BLaER1 treated with 17β-estradiol and CSF1 and Interleukin-3, amounts not matched to agents 10 nM and 100 nM (cell line): ENCODE data around the gene MRTFA.
"Not testable (repeated sequence)": the region's sequence is repeated elsewhere in the genome, so short reads cannot be mapped to it uniquely, and the experiment has no call there.

Source experiments
- H3K27ac ChIP-seq, 11 experiments: shearing (Covaris generic); formaldehyde crosslinking; 2 replicates each; pipeline ENCODE4 v1.8.1; 2022
- H3K27me3 ChIP-seq, 11 experiments: shearing (Covaris generic); formaldehyde crosslinking; 2 replicates each; pipeline ENCODE4 v1.8.1; 2022
- H3K36me3 ChIP-seq, 11 experiments: shearing (Covaris generic); formaldehyde crosslinking; 2 replicates each; pipeline ENCODE4 v1.8.1; 2022
- H3K4me1 ChIP-seq, 10 experiments: shearing (Covaris generic); formaldehyde crosslinking; 2 replicates each; pipeline ENCODE4 v1.8.1; 2022
- H3K4me2 ChIP-seq, 11 experiments: shearing (Covaris generic); formaldehyde crosslinking; 2 replicates each; pipeline ENCODE4 v1.8.1; 2022
- H3K4me3 ChIP-seq, 10 experiments: shearing (Covaris generic); formaldehyde crosslinking; 2 replicates each; pipeline ENCODE4 v1.8.1; 2022
- H3K9ac ChIP-seq, 11 experiments: shearing (Covaris generic); formaldehyde crosslinking; 2 replicates each; pipeline ENCODE4 v1.8.1; 2022
- H3K9me3 ChIP-seq, 11 experiments: shearing (Covaris generic); formaldehyde crosslinking; replicated peaks in 1 of 11; 2 replicates each; pipeline ENCODE4 v1.8.1; 2022
- H4K20me1 ChIP-seq, 11 experiments: shearing (Covaris generic); formaldehyde crosslinking; 2 replicates each; pipeline ENCODE4 v1.8.1; 2022
- Cebpa-rat ChIP-seq, 11 experiments: shearing (Covaris generic); IDR thresholded peaks; 2 replicates each; pipeline ENCODE4 v1.8.1; 2022

MRTFA gene

DNA sequence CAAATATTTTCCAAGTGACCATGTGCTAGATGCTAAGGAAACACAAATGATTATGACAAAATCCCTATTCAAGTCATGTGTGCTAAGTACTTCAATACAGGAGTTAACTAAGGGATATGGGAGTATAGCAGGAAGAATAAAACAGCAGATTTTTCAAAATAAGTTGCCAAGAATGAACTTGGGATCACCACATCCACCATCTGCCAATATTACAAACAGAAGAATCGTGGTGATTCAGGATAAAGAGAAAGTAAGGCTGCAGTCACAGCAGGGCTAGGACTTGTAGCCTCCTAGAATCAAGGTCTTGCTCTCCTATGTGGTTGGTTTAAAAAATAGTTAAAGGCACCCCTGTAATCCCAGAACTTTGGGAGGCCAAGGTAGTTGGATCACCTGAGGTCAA is 34.3 kb downstream of the MRTFA start:
- no peaks in the 10 kb centered on the region for H3K27me3 ChIP-seq
- no peak overlapping the region for H3K9ac ChIP-seq
- no peak for TF ChIP-seq Cebpa-rat (IDR thresholded peaks at IDR 0.05)
- no peaks in the 10 kb centered on the region for H3K9me3 ChIP-seq
- H3K4me3 ChIP-seq = no peak overlapping the region
- H3K4me2 ChIP-seq = no peak overlapping the region
- no peak overlapping the region for H3K27ac ChIP-seq
- peaks cover 33 to 100% (median 78%) of the 10 kb centered on the region in 11 experiments; a peak in 18 of 22 replicates for H4K20me1 ChIP-seq
- H3K4me1 ChIP-seq = peaks cover 0 to 60% (median 2%) of the 10 kb centered on the region in 10 experiments; a peak in 6 of 20 replicates
- H3K36me3 ChIP-seq = peaks cover 0 to 8% (median 0%) of the 10 kb centered on the region in 11 experiments; a peak in 1 of 22 replicates

DNA sequence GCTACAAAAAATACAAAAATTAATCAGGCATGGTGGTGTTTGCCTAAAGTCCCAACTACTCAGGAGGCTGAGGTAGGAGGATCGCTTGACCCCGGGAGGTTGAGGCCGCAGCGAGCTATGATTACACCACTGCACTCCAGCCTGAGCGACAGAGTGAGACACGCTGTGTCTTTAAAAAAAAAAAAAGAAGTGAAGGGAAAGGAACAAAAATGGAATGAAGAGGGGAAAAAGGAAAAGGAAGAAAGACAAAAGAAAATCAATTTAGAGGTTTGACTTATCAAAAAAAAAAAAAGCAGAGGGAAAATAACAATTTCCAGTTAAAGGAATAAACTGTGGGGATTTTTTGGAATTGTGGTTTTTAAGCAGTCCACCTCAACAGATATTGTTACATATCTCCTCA is 36.8 kb downstream of the MRTFA start:
- peaks cover 12 to 70% (median 20%) of the 10 kb centered on the region in 10 experiments; a peak in 19 of 20 replicates for H3K4me1 ChIP-seq
- H3K27ac ChIP-seq = no peak overlapping the region
- no peaks in the 10 kb centered on the region for H3K27me3 ChIP-seq
- H3K4me2 ChIP-seq = peak overlapping the region in 2 of 11 experiments; percentile 10 to 49; a peak in 2 of 22 replicates
- H3K36me3 ChIP-seq = 0 out of 22 replicates have a peak, but pooled peaks cover 0 to 2% (median 0%) of the 10 kb centered on the region in 11 experiments
- no peaks in the 10 kb centered on the region for H3K9me3 ChIP-seq
- H3K9ac ChIP-seq = no peak overlapping the region
- no peak for TF ChIP-seq Cebpa-rat (IDR thresholded peaks at IDR 0.05)
- H4K20me1 ChIP-seq = peaks cover 28 to 100% (median 79%) of the 10 kb centered on the region in 11 experiments; a peak in 18 of 22 replicates
- no peak overlapping the region for H3K4me3 ChIP-seq

DNA sequence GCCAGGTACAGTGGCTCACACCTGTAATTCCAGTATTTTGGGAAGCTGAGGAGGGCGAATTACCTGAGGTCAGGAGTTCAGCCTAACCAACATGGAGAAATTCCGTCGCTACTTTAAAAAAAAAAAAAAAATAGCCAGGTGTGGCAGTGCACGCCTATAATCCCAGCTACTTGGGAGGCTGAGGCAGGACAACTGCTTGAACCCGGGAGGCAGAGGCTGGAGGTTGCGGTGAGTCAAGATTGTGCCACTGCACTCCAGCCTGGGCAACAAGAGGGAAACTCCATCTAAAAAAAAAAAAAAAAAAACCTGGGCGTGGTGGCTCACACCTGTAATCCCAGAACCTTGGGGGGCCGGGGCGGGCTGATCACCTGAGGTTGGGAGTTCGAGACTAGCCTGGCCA is 37.8 kb downstream of the MRTFA start:
- H3K4me3 ChIP-seq, H3K27ac ChIP-seq, H3K9me3 ChIP-seq, H3K36me3 ChIP-seq, H3K27me3 ChIP-seq, H3K4me2 ChIP-seq, H3K9ac ChIP-seq: not testable (repeated sequence)
- peaks cover 12 to 80% (median 21%) of the 10 kb centered on the region in 10 experiments; a peak in 19 of 20 replicates for H3K4me1 ChIP-seq
- H4K20me1 ChIP-seq = peaks cover 33 to 100% (median 77%) of the 10 kb centered on the region in 11 experiments; a peak in 19 of 22 replicates

DNA sequence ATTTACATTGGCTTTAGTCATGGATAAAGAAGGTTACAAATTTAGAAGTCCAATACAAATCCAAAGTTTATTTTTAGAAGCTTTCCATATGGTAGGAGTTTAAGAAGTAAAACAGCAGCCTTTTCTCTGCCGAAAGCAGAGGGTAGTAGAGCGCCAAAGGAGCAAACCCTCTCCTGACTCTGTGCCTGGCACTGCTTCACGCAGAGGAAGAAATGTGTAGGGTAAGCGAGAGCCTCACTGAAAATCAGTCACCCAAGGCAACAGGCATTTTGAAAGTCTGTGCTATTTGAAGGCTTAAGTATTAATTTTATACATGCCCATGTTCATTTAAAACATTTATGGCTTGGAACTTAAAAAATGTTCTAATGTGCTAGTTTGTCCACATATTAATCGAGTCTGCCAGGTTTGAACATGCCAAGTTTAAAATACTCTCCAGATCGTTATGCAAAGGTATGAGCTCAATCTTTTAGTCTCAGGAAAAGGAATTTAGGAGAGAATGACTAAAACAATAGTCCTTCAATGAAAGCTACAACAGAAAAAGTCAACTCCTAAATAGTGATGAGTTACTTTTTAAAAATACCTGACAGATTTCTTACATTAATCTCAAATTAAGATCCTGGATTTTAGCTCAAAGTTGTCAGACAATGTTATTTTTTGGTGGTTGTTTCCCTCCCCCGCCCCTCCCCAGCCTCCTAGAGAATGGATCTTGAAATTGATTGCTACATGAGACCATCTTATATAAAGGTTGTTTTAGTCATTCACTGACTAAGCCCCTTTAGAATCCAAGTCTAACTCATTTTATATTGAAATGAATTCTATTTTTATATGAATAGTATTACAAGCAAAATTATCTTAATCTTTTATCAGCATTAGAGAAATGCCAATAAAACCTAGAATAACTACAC is 38.7 kb downstream of the MRTFA start:
- Histone ChIP-seq H3K4me2 (peak overlapping the region in 1 of 11 experiments; percentile 23; a peak in 1 of 22 replicates), H3K27me3 (no peaks in the 10 kb centered on the region), H3K27ac (no peak overlapping the region), H3K36me3 (peaks cover 0 to 5% (median 0%) of the 10 kb centered on the region in 11 experiments; a peak in 1 of 22 replicates), H3K9me3 (no peaks in the 10 kb centered on the region), H3K9ac (no peak overlapping the region), H4K20me1 (peaks cover 33 to 100% (median 85%) of the 10 kb centered on the region in 11 experiments; a peak in 19 of 22 replicates), H3K4me3 (no peak overlapping the region), H3K4me1 (peaks cover 12 to 89% (median 22%) of the 10 kb centered on the region in 10 experiments; a peak in 19 of 20 replicates)
- no peak for TF ChIP-seq Cebpa-rat (IDR thresholded peaks at IDR 0.05)

DNA sequence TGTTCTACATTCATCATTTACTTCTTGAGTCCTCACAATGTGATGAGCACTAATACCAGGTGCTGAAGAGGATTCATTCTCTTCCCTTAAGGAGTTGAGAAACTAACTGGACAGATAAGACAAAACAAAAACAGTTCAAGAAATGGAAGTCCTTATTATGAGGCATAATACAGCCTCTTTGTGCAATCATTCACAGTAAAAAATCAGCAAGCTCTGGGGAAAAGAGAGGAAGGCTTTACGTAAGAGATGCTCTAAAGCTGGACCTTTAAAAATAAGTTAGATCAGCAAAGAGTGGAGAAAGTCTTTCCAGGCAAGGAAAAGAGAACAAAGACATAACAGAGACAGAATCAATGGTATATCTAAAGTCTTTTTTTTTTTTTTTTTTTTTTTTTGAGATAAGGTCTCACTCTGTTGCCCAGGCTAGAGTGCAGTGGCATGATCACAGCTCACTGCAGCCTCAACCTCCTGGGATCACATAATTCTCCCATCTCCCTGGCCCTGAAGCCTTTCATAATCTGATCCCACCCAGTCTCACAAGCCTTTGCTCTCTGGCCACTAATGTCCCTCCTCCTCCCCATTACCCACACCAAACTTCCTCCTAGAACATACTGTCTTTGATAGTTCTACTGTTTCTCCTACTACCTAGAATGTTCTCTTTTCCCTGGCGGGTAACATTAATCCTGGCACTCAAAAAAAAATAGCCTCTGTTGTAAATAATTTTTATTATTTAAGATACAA is 40.9 kb downstream of the MRTFA start:
- Histone ChIP-seq H4K20me1 (peaks cover 23 to 100% (median 77%) of the 10 kb centered on the region in 11 experiments; a peak in 19 of 22 replicates), H3K27ac (peak overlapping the region in 7 of 11 experiments; percentile 17 to 59 (median 37); a peak in 8 of 22 replicates), H3K4me1 (peaks cover 12 to 92% (median 22%) of the 10 kb centered on the region in 10 experiments; a peak in 19 of 20 replicates), H3K4me2 (peak overlapping the region; percentile 5 to 92 (median 35); a peak in 18 of 22 replicates), H3K27me3 (no peaks in the 10 kb centered on the region), H3K9me3 (no peaks in the 10 kb centered on the region), H3K9ac (peak overlapping the region in 2 of 11 experiments; percentile 7 to 19; a peak in 1 of 22 replicates), H3K36me3 (peaks cover 0 to 5% (median 0%) of the 10 kb centered on the region in 11 experiments; a peak in 3 of 22 replicates), H3K4me3 (no peak overlapping the region)
- no peak; a peak in 1 of 22 replicates for TF ChIP-seq Cebpa-rat (IDR thresholded peaks at IDR 0.05)

DNA sequence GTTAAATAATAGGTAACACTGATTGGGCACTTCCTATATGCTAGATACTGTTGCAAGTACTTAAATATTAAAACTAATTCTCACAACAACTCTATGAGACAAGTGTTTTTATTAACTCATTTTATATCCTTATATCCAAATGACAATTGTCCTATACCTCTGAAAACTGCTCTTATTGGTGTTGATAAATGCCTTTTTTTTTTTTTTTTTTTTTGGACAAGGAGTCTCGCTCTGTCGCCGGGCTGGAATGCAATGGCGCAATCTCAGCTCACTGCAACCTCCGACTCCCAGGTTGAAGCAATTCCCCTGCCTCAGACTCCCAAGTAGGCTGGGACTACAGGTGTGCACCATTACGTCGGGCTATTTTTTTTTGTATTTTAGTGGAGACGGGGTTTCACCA is 41.6 kb downstream of the MRTFA start:
- Histone ChIP-seq H3K36me3 (peaks cover 6 to 10% (median 7%) of the 10 kb centered on the region in 11 experiments; a peak in 16 of 22 replicates), H3K4me1 (peaks cover 12 to 85% (median 22%) of the 10 kb centered on the region in 10 experiments; a peak in 19 of 20 replicates), H3K9ac (peak overlapping the region in 2 of 11 experiments; percentile 7 to 19; a peak in 1 of 22 replicates), H3K27ac (peak overlapping the region in 3 of 11 experiments; percentile 18 to 59 (median 48); a peak in 3 of 22 replicates), H3K4me3 (no peak overlapping the region), H3K9me3 (no peaks in the 10 kb centered on the region), H4K20me1 (peaks cover 20 to 100% (median 70%) of the 10 kb centered on the region in 11 experiments; a peak in 18 of 22 replicates), H3K4me2 (peak overlapping the region in 10 of 11 experiments; percentile 5 to 92 (median 44); a peak in 13 of 22 replicates), H3K27me3 (no peaks in the 10 kb centered on the region)
- TF ChIP-seq Cebpa-rat (IDR thresholded peaks at IDR 0.05) = no peak

DNA sequence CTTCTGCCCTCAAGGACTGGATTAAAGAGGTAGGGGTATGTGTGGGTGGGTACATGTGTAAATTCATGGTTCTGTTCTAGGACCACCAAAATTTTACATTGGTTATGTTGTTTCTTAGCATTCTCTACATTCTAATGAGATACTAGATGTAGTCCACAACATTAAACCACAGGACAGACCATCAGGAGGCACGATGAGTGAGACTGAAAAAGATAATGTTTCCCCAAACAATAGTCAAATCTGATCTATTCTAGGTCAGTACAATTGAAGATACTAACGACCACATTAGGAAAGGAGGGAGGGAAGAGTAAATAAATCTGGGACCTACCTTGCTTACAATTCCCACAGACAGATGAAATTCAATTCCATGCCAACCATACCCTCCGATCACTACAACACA is 42.2 kb downstream of the MRTFA start:
- TF ChIP-seq Cebpa-rat (IDR thresholded peaks at IDR 0.05) = no peak
- Histone ChIP-seq H3K27me3 (no peaks in the 10 kb centered on the region), H3K4me2 (peak overlapping the region in 3 of 11 experiments; percentile 33 to 92 (median 86); a peak in 5 of 22 replicates), H3K27ac (peak overlapping the region in 2 of 11 experiments; percentile 15 to 46; a peak in 2 of 22 replicates), H4K20me1 (peaks cover 19 to 100% (median 64%) of the 10 kb centered on the region in 11 experiments; a peak in 16 of 22 replicates), H3K4me3 (no peak overlapping the region), H3K9ac (no peak overlapping the region), H3K9me3 (no peaks in the 10 kb centered on the region), H3K4me1 (peaks cover 12 to 79% (median 22%) of the 10 kb centered on the region in 10 experiments; a peak in 19 of 20 replicates), H3K36me3 (peaks cover 6 to 15% (median 12%) of the 10 kb centered on the region in 11 experiments; a peak in 16 of 22 replicates)
